DMS 273 (cell line): ENCODE results near the gene ZNF737.
"Not testable (repeated sequence)": the region's sequence is repeated elsewhere in the genome, so short reads cannot be mapped to it uniquely, and the experiment has no call there.

Source experiments
- DNase-seq: peaks from one replicate; lab custom pipeline; 2025; ENCODE audit not compliant: unreplicated experiment; lab: John Stamatoyannopoulos, UW

ZNF737 gene

DNA sequence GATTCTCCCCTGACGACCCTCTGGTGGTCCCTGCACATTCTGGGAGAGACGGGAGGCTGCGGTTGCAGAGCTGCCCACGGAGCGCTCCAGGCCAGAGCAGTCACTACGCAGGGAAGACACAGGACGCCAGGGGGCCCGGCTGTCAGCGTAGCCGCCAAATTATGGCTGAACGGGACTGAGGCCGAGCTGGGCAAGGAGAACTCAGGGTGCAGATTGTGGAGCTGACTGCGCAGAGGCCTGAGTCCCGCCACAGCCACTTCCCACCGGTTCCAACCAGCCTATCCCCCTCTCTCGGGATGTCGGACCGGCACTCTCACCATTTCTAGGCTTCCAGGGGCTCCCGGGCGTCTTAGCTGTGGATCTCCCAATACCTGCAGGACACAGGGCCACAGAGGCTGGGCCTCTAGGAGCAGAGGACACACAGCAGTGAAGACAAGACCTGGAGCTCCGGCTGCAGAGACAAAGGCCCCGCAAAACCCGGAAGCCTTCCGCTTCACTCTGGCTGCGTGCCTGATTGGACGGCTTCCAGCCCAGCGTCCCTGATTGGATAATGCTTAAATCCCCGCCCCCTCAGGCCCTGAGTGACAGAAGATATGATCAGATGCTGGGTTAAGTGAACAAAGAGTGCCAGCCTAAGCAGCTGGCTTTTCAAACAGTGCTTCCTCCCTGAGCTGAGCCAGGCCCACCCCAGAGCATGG is at the start of gene ZNF737:
TSS of gene ZNF737 (minus strand) at position 461 of the 698 bp plus-strand sequence. CDS start at position 320, 141 bp downstream.
- peak; percentile 99 for DNase-seq

- DNase-seq: not testable (repeated sequence)
Measured at GRCh38 chr19:20614971-20615370, 49.4 kb upstream of the ZNF737 start.

GRCh38 chr19:20612711-20613316 is 47.2 kb upstream of the ZNF737 start:
- DNase-seq: no peak

DNA sequence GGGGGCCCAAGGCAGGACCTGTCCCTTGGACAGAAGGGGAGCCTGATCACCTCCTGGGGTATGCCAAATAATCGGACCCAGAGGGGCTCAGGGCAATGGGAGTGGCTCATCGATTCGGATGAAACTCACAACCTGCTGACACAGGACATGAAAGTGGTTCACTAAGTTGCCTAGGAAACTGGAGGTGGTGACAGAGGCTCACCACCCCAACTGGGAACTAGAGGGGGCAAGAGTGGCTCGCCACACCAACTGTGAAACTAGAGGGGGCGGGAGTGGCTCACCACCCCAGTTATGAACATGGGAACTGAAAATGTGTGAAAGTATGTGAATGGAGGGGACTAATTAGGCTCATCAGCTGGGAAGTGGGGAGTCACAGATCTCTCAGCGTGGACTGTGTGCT is 46.3 kb upstream of the ZNF737 start:
- no peak for DNase-seq

DNA sequence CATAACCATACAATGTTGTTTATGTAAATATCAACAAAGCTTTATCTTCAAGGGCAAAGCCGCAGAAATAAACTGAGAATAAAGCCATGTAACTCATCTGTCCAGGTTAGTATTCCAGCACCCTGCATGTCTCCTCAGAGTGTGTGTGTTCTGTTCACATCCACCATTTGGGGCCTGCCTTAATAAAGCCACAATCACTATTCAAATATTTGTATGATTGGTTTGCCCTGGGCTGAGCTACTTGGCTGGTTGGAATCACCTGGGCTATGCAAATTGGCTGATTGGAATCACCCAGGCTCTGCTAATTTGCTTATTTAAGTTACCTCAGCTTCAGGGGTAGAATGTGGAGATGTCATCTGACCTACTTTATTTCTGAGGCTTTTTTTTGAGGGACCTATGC is 42.4 kb upstream of the ZNF737 start:
- DNase-seq: no peak

- no peak for DNase-seq
Measured at GRCh38 chr19:20558571-20558970, 7.0 kb downstream of the ZNF737 start.

DNA sequence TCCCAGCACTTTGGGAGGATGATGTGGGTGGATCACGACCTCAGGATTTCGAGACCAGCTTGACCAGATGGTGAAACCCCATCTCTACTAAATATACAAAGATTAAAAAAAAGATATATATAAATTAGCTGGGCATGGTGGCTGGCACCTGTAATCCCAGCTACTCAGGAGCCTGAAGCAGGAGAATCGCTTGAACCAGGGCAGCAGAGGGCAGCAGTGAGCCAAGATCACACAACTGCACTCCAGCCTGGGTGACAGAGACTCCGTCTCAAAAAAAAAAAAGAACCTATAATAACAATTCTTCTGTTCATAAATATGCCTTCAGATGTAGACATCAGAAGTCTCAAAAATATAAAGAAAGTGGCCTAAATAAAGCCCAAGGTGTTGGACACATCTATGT is 7.6 kb downstream of the ZNF737 start:
- DNase-seq: peak; percentile 6

DNA sequence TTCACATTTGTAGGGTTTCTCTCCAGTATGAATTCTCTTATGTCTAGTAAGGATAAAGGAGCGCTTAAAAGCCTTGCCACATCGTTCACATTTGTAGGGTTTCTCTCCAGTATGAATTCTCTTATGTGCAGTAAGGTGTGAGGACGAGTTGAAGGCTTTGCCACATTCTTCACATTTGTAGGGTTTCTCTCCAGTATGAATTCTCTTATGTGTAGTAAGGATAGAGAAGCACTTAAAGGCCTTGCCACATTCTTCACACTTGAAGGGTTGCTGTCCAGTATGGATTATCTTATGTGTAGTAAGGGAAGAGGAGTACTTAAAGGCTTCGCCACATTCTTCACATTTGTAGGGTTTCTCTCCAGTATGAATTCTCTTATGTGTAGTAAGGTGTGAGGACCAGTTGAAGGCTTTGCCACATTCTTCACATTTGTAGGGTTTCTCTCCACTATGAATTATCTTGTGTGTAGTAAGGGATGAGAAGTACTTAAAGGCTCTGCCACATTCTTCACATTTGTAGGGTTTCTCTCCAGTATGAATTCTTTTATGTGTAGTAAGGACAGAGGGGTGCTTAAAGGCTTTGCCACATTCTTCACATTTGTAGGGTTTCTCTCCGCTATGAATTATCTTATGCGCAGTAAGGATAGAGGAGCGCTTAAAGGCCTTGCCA is 20.8 kb downstream of the ZNF737 start:
- not testable (repeated sequence) for DNase-seq

GRCh38 chr19:20530303-20530702 is 35.3 kb downstream of the ZNF737 start:
- DNase-seq: not testable (repeated sequence)

GRCh38 chr19:20513189-20513904 is 52.2 kb downstream of the ZNF737 start:
- no peak for DNase-seq

DNA sequence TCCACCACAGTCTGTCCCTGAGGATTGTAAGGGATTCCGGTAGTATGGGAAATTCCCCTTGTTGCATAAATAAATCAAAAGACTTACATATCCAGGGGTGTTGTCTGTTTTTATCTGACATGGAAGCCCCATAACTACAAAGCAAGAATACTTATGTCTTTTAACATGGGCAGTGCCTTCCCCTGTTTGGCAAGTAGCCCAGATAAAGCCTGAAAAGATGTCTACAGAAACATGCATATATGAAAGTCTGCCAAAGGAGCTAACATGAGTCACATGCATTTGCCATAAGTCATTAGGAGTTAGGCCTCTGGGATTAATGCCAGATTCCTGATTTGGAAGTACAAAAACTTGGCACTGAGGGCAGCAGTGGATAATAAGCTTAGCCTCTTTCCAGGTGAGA is 62.1 kb downstream of the ZNF737 start:
- DNase-seq: peak; percentile 86
